Duodenal mucosa (tissue), 2 donors: ENCODE measurements around the gene ITPRIPL2.

ENCODE experiments used
- H3K27ac ChIP-seq: one replicate; pipeline ENCODE4 v1.7.0; 2013; ENCODE audit warnings: low read depth, low read length
- H3K27me3 ChIP-seq, 2 donors: one replicate each; pipeline ENCODE4 v1.7.0; 2013; ENCODE audit warnings: low read length in 2 of 2, control low read depth in 1 of 2; ENCODE audit not compliant: insufficient read depth in 2 of 2, control insufficient read depth in 1 of 2
- H3K36me3 ChIP-seq, 2 donors: one replicate each; pipeline ENCODE4 v1.7.0; 2013; ENCODE audit warnings: low read length in 2 of 2, control low read depth in 1 of 2; ENCODE audit not compliant: insufficient read depth in 2 of 2, control insufficient read depth in 1 of 2
- H3K4me1 ChIP-seq, 2 donors: one replicate each; pipeline ENCODE4 v1.7.0; 2013; ENCODE audit warnings: low read length in 2 of 2, control low read depth in 1 of 2; ENCODE audit not compliant: insufficient read depth in 2 of 2, control insufficient read depth in 1 of 2
- H3K4me3 ChIP-seq, 2 donors: one replicate each; pipeline ENCODE4 v1.7.0; 2013; ENCODE audit warnings: low read length in 2 of 2, low read depth in 1 of 2
- H3K9ac ChIP-seq, 2 donors: one replicate each; pipeline ENCODE4 v1.7.0; 2013; ENCODE audit warnings: low read length in 2 of 2, low read depth in 1 of 2
- H3K9me3 ChIP-seq, 2 donors: one replicate each; pipeline ENCODE4 v1.7.0; 2013; ENCODE audit warnings: low read length in 2 of 2, control low read depth in 1 of 2; ENCODE audit not compliant: control insufficient read depth in 1 of 2

Gene ITPRIPL2

DNA sequence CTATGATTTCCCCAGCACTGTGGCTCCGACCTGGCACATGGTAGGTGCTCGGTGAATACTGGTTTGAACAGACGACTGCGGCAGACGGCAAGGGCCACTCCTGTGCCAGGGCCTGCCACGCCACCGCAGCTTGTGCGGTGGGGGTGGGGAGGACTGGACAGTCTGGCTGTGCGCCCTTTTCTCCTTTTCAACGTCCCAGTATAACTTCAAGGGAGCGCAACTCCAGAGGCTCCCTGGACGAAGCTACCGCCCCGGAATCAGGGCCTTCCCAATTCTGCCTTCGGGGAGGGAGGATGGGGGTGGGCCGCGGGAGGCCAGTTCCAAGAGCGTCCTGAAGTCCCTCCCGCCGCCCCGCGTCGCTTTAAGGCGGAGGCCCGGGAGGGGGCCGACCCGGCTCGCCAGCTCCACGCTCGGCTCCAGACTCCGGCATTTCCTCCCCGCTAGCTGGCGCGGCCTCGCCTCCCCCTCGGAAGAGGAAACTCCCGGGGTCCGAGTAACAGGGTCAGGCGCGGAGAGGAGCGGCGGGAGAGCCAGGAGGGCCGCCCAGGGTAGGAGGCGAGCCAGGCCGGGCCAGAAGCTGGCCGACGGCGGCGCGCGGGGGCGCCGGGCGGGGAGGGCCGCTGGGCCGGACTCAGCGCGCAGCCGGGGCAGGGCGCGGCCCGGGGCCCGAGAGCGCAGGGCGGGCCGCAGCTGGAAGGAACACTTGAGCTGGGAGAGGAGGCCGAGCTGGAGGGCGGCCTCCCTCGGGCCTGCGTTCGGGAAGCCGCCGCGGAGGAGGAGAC, at the start of gene ITPRIPL2:
ITPRIPL2 (plus strand) TSS at position 388 of the 782 bp plus-strand sequence. CDS start 498 bp downstream, outside the sequence.
- Histone ChIP-seq H3K4me3 (peak within 1 kb of the TSS; percentile 73 to 78), H3K27ac (peak within 1 kb of the TSS; percentile 87)

DNA sequence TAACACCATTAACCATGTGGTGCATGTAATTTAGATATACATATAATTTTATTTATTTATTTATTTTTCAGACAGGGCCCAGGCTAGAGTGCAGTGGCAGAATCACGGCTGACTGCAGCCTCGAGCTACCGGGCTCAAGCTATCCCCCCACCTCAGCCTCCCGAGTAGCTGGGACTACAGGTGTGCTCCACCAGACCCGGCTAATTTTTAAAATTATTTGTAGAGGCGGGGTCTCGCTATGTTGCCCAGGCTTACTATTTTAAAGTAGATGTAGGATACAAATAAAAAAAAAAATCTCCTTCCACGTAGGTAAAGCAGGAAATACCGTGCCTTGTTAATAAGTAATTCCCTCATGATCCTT, 46.8 kb upstream of the ITPRIPL2 start:
- Histone ChIP-seq H3K27ac (peak overlapping the region; percentile 66), H3K27me3 (no peaks in the 10 kb centered on the region), H3K4me3 (peak overlapping the region; percentile 88 to 92), H3K36me3 (peaks cover 3 to 8% of the 10 kb centered on the region in 2 donors), H3K4me1 (peaks cover 0 to 10% of the 10 kb centered on the region in 2 donors), H3K9me3 (no peaks in the 10 kb centered on the region), H3K9ac (peak overlapping the region; percentile 22 to 96)

More for the DNA sequence above, at the start of gene ITPRIPL2:
- Histone ChIP-seq H3K9ac (peak within 1 kb of the TSS; percentile 71), H3K4me1 (peaks cover 23 to 34% of the 10 kb centered on the region in 2 donors), H3K36me3 (peaks cover 0 to 8% of the 10 kb centered on the region in 2 donors), H3K27me3 (no peaks in the 10 kb centered on the region), H3K9me3 (no peaks in the 10 kb centered on the region)

DNA sequence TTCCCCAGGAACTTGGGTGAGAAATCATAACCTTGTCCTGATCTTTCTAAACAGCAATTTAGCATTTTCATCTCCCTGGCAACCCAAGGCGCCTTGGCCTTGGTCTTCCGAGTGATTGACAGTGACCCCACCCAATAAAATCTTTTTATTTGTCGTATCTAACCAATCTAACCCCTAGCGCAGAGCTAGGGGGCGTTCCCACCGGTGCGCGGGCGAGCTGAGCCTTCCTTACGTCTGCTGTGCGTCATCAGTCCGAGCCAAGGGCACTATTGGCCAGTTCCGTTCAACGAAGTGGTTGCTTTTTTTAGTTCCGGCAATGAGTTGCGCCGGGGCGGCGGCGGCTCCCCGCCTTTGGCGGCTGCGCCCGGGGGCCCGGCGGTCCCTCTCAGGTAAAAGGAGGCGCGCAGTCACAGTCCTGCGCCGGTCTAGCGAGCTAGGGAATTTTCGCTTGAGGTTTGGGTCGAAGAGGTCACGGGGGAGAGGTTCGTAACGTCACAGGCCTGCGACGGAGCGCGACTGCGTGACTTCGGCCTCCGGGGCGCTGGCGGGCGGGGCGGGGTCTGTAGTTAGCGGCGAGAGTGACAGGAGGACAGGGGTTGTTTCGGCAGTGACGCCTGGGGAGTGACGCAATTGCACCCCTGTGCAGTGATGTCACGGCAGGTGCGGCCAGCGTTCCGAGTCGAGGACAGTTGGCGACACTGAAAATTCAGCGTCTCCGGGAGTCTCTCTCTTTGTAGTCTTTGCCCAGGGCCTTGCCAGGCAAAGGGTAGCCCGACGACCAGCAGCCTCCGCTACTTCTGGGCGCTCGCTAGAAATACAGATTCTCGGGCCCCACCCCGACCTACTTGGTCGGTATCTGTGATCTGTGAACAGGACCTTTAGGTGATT, 46.2 kb upstream of the ITPRIPL2 start, which contains the start of gene COQ7:
COQ7 (plus strand) TSS at position 266 of the 888 bp plus-strand sequence; CDS start at position 317, 51 bp downstream.
- Histone ChIP-seq H3K4me3 (peak within 1 kb of the TSS; percentile 88 to 92), H3K36me3 (peaks cover 8 to 9% of the 10 kb centered on the region in 2 donors), H3K9me3 (no peaks in the 10 kb centered on the region), H3K27ac (peak within 1 kb of the TSS; percentile 100), H3K9ac (peak within 1 kb of the TSS; percentile 96 to 99), H3K27me3 (no peaks in the 10 kb centered on the region), H3K4me1 (peaks cover 0 to 10% of the 10 kb centered on the region in 2 donors)

DNA sequence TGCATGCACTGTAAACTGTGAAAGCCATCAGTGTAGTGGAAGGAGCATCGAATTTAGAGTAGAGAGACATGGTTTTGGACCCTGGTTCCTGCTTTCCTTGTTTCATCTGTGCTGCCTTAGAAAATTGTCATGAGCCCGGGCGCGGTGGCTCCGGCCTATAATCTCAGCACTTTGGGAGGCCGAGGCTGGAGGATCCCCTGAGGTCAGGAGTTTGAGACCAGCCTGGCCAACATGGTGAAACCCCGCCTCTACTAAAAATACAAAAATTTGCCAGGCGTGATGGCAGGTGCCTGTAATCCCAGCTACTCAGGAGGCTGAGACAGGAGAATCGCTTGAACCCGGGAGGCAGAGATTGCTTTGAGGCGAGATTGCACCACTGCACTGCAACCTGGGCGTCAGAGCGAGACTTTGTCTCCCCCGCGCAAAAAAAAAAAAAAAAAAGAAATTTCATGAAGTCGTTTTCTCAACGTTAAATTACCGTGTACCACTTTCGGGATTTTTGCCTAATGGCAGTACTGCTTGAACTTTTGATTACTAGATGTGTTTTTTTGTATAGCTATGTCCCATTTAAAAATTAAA, 45.4 kb upstream of the ITPRIPL2 start:
- peaks cover 10% of the 10 kb centered on the region in 2 donors for H3K36me3 ChIP-seq
- H3K27me3 ChIP-seq: no peaks in the 10 kb centered on the region
- no peaks in the 10 kb centered on the region for H3K9me3 ChIP-seq
- H3K9ac ChIP-seq: peak overlapping the region; percentile 96 to 99
- H3K4me3 ChIP-seq: peak overlapping the region; percentile 88 to 92
- peak overlapping the region; percentile 100 for H3K27ac ChIP-seq
- H3K4me1 ChIP-seq: peaks cover 0 to 10% of the 10 kb centered on the region in 2 donors

DNA sequence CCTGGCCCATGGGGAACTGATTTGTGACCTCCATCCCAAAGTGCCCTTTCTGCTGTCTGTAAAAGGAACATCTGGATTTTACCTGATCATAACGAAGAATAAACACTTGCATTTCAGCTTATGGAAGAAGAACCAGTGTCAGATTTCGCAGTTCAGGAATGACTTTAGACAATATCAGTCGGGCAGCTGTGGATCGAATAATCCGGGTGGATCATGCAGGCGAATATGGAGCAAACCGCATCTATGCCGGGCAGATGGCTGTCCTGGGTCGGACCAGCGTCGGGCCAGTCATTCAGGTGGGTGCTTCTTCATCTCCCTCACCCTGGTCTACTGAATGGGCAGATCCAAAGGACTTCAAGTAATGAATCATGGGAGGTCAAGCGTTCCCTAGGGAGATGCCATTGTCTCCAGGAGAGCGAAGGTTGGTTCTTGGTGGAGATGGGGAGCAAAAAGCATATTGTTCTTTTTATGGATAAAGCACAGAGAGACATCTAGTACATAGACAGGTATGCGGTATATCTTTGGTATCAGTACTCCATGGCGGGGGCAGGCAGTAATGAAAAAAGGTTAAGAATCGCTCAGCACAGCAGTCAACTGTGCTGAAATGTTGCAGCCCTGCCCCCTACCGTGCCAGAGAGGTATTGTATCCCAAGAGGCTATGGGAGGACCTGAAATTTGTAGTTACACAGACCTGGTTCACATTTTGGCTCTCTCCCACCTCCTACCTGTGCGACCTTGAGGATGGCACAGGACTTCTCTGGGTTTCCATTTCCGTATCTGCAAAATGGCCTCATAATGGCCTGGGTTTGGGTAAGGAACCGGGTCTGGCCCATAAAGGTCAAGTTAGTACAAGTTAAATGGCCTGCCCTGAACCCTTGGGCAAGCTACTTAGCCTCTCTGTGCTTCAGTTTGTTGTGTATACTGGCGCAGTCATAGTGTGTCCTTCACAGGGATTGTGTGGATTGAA, 41.7 kb upstream of the ITPRIPL2 start:
- no peaks in the 10 kb centered on the region for H3K9me3 ChIP-seq
- H3K4me1 ChIP-seq: peaks cover 0 to 10% of the 10 kb centered on the region in 2 donors
- no peak overlapping the region for H3K9ac ChIP-seq
- no peak overlapping the region for H3K27ac ChIP-seq
- no peak overlapping the region for H3K4me3 ChIP-seq
- H3K36me3 ChIP-seq: peaks cover 17 to 26% of the 10 kb centered on the region in 2 donors
- H3K27me3 ChIP-seq: no peaks in the 10 kb centered on the region

DNA sequence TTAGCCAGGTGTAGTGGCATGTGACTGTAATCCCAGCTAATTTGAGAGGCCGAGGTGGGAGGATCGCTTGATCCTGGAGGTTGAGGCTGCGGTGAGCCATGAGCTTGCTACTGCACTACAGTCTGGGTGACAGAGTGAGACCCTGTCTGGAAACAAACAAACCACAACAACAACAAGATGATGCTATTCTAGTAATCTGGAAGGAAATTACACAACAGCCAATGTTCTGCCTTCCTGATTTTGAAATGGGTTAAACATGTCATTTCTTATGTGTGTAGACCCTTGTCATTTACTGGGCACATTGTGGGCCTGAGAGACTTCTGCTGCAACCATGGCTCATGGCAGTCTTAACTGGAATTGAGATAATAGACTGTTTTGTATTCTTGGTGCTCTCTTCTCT, 40.4 kb upstream of the ITPRIPL2 start:
- H3K9ac ChIP-seq: no peak overlapping the region
- H3K9me3 ChIP-seq: no peaks in the 10 kb centered on the region
- H3K4me3 ChIP-seq: no peak overlapping the region
- H3K4me1 ChIP-seq: peaks cover 0 to 6% of the 10 kb centered on the region in 2 donors
- no peaks in the 10 kb centered on the region for H3K27me3 ChIP-seq
- H3K27ac ChIP-seq: no peak overlapping the region
- peaks cover 19 to 36% of the 10 kb centered on the region in 2 donors for H3K36me3 ChIP-seq

DNA sequence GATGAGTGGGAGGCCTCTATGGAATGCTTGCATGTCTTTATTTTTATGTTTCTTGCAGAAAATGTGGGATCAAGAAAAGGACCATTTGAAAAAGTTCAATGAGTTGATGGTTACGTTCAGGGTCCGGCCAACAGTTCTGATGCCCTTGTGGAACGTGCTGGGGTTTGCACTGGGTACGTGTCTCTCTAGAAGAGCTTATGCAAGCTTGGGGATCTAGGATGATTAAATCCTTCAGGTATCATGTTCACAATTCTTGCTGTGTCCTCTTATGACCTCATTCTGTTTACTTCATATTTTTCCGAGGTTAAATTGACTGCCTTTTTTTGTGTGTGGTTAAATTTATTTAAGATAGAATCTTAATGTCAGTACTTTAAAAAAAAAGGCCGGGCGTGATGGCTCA, 39.9 kb upstream of the ITPRIPL2 start:
- H3K27me3 ChIP-seq: no peaks in the 10 kb centered on the region
- no peak overlapping the region for H3K4me3 ChIP-seq
- no peaks in the 10 kb centered on the region for H3K9me3 ChIP-seq
- no peak overlapping the region for H3K27ac ChIP-seq
- peaks cover 19 to 41% of the 10 kb centered on the region in 2 donors for H3K36me3 ChIP-seq
- H3K9ac ChIP-seq: no peak overlapping the region
- peaks cover 0 to 1% of the 10 kb centered on the region in 2 donors for H3K4me1 ChIP-seq

DNA sequence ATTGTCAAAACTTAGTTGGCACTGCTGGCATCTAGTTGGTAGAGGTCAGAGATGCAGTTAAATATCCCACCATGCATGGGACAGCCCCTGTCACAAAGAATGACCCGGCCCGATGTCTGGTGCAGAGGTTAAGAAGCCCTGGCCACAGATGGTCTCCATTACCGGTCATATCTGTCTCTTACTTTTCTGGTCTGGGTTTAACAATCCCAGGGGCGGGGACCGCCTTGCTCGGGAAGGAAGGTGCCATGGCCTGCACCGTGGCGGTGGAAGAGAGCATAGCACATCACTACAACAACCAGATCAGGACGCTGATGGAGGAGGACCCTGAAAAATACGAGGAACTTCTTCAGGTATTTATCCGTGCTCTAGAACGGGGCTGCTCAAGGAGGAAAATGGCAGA, 38.3 kb upstream of the ITPRIPL2 start:
- no peak overlapping the region for H3K4me3 ChIP-seq
- H3K27ac ChIP-seq: no peak overlapping the region
- no peaks in the 10 kb centered on the region for H3K27me3 ChIP-seq
- no peaks in the 10 kb centered on the region for H3K9me3 ChIP-seq
- H3K36me3 ChIP-seq: peaks cover 19 to 51% of the 10 kb centered on the region in 2 donors
- no peaks in the 10 kb centered on the region for H3K4me1 ChIP-seq
- no peak overlapping the region for H3K9ac ChIP-seq

DNA sequence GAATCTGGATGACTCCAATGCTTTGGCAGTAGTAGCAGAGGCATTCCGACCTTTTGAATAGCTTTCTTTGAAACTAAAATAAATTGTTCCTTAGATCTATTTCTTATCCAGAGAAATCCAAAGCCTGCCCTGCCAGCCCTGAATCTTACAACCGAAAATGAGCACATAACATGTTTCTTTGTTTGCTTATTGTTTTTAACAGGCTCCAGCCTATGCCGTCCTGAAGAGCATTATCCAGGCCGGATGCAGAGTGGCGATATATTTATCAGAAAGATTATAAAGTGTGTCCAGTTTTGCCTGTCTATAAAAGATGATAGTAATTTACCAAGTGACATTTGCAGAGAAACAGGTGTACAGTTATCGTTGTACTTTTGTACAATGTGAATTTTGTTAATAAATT, 35.9 kb upstream of the ITPRIPL2 start:
- H3K27ac ChIP-seq: no peak overlapping the region

More for the DNA sequence above, 35.9 kb upstream of the ITPRIPL2 start:
- no peak overlapping the region for H3K9ac ChIP-seq
- no peaks in the 10 kb centered on the region for H3K4me1 ChIP-seq
- no peaks in the 10 kb centered on the region for H3K27me3 ChIP-seq
- no peak overlapping the region for H3K4me3 ChIP-seq
- no peaks in the 10 kb centered on the region for H3K9me3 ChIP-seq
- H3K36me3 ChIP-seq: peaks cover 9 to 55% of the 10 kb centered on the region in 2 donors
